Fibroblast of skin of abdomen (primary cell): ENCODE results near the gene PIEZO2.
"Not testable (repeated sequence)": the region's sequence is repeated elsewhere in the genome, so short reads cannot be mapped to it uniquely, and the experiment has no call there.

Source experiments
- DNase-seq: peaks from one replicate; pipeline ENCODE4 v3.0.0-alpha.2; 2013

The PIEZO2 gene

GRCh38 chr18:10953672-10954071 is 195.7 kb downstream of the PIEZO2 start:
- no peak for DNase-seq

GRCh38 chr18:10951631-10952544 is 197.5 kb downstream of the PIEZO2 start:
- no peak for DNase-seq

GRCh38 chr18:10950876-10951630 is 198.3 kb downstream of the PIEZO2 start:
- DNase-seq, result no peak

- DNase-seq, result no peak
These were observed 199.1 kb downstream of the PIEZO2 start for GRCh38 chr18:10950080-10950875.

- no peak for DNase-seq
These were observed 199.7 kb downstream of the PIEZO2 start for GRCh38 chr18:10949655-10950054.

GRCh38 chr18:10948421-10948820 is 200.9 kb downstream of the PIEZO2 start:
- no peak for DNase-seq

GRCh38 chr18:10946058-10946457 is 203.3 kb downstream of the PIEZO2 start:
- DNase-seq, result no peak

- no peak for DNase-seq
These were observed 206.4 kb downstream of the PIEZO2 start for GRCh38 chr18:10942998-10943397.

GRCh38 chr18:10939822-10940221 is 209.5 kb downstream of the PIEZO2 start:
- no peak for DNase-seq

GRCh38 chr18:10937743-10938640 is 211.4 kb downstream of the PIEZO2 start:
- DNase-seq, result no peak

- peak; percentile 52 for DNase-seq
These were observed 213.0 kb downstream of the PIEZO2 start for GRCh38 chr18:10936176-10937053.

- no peak for DNase-seq
These were observed 213.8 kb downstream of the PIEZO2 start for GRCh38 chr18:10935588-10935987.

GRCh38 chr18:10933648-10934047 is 215.7 kb downstream of the PIEZO2 start:
- not testable (repeated sequence) for DNase-seq

- no peak for DNase-seq
These were observed 219.3 kb downstream of the PIEZO2 start for GRCh38 chr18:10930076-10930475.

GRCh38 chr18:10928772-10929373 is 220.5 kb downstream of the PIEZO2 start:
- DNase-seq, result peak; percentile 91

- DNase-seq, result peak; percentile 24
These were observed 221.2 kb downstream of the PIEZO2 start for GRCh38 chr18:10928011-10928771.

GRCh38 chr18:10927286-10927992 is 221.9 kb downstream of the PIEZO2 start:
- DNase-seq, result peak; percentile 82

GRCh38 chr18:10926621-10927161 is 222.7 kb downstream of the PIEZO2 start:
- peak; percentile 44 for DNase-seq
